ENCODE results near the gene UGT1A5.

GRCh38 chr2:233740870-233741269 is 28.2 kb downstream of the UGT1A5 start:
- TF ChIP-seq CTCF (optimal IDR thresholded peaks at IDR 0.05 in 1 of 3, IDR thresholded peaks at IDR 0.05 in 1 of 3, conservative IDR thresholded peaks at IDR 0.05 in 1 of 3; ENCODE audit: extremely low read depth in 1 of 3, insufficient read depth in 2 of 3, low read length in 3 of 3) (no peak), EZH2 (IDR thresholded peaks at IDR 0.05; ENCODE audit: low read length) (no peak)

Measured in keratinocyte (primary cell).